GM11168 (cell line): ENCODE results near the gene SIRT5.

Experiments used
- in situ Hi-C: fragments of 300-500 bp; cut with MboI; formaldehyde crosslinking; loops from one replicate; pipeline ENCODE4 v1.12.0; 2022; ENCODE audit warnings: low sequenced_read_pairs; ENCODE audit not compliant: unreplicated experiment

SIRT5 gene

DNA sequence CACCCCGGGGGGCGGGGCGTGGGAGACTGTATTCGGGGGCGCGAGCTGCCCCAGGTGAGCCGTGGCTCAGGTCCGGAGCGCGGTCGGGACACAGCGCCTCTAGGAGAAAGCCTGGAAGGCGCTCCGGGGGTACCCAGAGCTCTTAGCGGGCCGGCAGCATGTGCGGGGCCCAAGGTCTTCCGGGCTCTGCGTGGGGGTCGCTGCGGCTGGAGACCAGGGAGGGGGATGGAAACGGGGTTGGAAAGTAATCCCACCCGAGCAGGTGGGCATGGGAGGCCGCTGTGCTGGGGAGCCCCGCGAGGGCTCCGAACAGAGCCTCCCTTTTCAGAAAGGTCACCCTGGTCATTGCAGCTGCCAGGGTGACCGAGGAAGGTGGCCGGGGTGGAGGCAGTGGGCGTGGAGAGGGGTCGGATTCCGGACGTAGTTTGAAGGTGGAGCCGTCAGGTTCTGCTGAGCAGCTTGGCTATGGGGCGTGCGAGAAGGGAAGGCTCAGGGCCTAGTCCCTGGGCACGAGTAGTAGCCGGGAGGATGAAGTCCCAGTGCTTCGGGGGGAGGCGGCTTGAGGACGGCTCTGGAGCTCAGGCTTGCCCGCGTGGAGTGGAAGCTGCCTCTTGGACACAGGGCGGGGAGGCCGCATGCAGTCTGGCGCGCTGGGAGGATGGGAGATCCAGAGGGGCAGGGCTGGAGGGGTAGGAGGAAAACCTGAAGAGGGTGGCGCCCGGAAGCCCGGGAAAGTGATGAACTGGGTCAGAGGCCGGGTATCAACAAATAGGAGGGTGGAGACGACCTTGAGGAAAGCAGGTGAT, at the start of gene SIRT5:
TSS of gene SIRT5 (plus strand) at position 31 of the 806 bp plus-strand sequence. CDS start 9,510 bp downstream, outside the sequence.
- in situ Hi-C loops, result no loop called here

GRCh38 chr6:13524801-13525508, 49.4 kb upstream of the SIRT5 start:
- in situ Hi-C loops, result no loop called here

DNA sequence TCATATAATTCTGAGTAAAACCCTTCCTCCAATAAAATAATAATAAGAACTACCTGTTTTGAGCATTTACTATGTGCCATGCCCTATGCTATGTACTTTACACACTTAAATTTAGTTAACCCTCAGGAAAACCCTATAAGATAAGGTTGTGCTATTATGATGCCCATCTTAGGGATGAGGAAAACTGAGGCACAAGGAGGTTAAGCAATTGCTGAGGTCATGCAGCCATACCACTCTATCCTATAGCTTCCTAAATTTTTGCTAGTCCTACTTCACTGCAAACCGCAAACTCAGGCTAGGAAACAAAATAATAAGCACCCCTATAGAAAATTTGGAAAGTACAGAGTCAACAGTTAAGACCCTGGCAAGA, 48.1 kb upstream of the SIRT5 start:
- in situ Hi-C loops, result no loop called here

DNA sequence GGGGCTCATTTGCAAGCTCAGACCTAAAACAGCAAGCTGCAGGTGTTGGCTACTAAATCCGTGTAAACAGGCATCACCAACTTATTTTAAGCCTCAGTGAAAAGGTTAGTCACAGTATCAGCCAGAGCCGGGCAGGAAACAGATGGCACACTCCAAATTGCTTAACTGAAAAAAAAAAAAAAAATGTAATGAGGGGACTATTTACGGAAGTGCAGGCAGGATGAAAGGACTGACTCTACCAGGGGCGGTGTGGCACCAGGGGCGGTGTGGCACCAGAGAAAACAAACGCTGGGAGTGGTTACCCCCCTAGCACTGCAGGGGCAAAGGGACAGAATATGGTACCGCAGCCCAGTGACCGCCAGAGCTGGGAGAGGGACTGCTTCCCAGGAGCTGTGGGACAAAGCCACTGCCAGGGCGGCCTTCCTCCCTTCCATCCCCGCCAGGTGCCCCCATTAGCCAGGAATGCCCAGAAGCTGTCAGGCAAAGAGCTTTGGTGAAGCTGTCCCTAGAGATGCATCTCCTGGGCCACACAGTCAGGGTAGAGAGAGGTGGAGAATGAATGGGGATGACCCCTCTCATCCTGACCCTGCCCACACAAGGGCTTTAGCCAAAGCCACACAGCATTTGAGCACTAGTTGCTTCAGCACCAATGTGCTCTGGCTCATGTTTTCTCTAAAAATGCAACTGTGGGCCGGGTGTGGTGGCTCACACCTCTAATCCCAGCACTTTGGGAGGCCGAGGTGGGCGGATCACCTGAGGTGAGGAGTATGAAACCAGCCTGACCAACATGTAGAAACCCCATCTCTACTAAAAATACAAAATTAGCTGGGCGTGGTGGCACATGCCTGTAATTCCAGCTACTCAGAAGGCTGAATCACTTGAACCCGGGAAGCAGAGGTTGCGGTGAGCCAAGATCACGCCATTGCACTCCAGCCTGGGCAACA, 47.4 kb upstream of the SIRT5 start:
- in situ Hi-C loops, result no loop called here

DNA sequence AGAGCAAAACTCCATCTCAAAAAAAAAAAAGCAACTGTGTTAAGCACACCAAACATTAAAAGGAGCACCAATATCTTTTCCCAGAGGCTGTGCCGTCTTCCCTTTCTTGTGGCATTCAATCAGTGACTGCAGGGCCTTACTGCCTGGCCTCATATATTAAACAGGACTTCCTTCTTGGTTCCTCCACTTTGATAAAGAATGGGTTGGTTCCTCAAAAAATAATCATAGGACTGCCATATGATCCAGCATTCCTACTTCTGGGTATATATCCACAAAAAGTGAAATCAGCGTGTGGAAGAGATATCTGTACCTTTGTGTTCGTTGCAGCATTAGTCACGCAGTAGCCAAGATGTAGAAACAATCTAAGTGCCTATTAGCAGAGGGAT, 46.7 kb upstream of the SIRT5 start:
- in situ Hi-C loops, result no loop called here

DNA sequence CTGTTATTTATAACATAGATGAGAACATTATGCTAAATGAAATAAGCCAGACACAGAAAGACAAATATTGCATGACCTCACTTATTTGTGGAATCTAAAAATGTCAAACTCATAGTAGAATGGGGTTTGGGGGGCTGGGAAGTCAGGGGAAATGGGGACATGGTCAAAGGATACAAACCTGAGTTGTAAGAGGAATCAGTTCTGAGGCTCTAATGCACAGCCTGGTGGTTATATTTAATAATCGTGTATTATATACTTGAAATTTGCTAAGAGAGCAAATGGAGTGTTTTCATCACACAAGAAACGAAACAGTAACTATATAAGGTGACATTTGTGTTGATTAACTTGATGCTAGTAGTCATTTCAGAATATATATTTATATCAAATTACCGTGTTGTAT, 46.2 kb upstream of the SIRT5 start:
- in situ Hi-C loops, result no loop called here

GRCh38 chr6:13528777-13529343, 45.5 kb upstream of the SIRT5 start:
- in situ Hi-C loops, result no loop called here

DNA sequence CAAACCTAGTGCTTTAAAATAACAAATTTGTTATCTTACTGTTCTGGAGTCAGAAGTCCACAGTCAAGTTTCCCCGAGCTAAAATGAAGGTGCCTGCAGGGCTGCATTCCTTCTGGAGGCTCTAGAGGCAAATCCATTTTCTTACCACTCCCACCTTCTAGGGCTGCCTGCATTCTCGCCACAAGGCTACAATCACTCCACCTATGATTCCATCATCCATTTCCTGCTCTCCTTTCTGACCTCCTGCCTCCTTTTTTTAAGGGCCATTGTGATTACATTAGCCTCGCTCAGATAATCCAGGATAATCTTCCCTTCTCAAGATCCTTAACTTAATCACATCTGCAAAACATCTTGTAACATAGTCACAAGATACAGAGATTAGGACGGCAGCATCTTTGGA, 42.4 kb upstream of the SIRT5 start:
- in situ Hi-C loops, result loop anchor here (5.0 to 10.0 kb wide), 2 partner anchors 190 to 327 kb away; no protein-coding TSS in a partner anchor

DNA sequence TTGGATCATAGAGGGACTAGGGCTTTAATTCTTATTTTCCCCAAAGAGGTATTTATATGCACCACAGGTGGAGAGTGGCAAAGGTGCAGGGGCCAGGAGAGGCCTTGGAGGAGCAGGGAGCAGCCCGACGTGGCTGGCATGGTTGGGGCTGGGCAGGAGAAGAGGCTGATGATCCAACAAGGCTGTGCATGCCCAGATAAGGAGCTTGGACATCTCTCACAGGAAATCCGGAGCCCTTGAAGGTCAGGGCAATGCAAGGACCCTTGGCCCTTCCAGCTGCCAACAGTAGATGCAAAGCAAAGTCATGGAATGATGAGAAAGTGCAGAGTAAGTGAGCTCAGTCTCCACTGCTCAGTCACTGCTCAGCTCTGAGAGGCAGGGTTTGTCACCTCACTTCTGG, 39.9 kb upstream of the SIRT5 start:
- in situ Hi-C loops, result loop anchor here (5.0 to 10.0 kb wide), 2 partner anchors 192 to 330 kb away; no protein-coding TSS in a partner anchor

DNA sequence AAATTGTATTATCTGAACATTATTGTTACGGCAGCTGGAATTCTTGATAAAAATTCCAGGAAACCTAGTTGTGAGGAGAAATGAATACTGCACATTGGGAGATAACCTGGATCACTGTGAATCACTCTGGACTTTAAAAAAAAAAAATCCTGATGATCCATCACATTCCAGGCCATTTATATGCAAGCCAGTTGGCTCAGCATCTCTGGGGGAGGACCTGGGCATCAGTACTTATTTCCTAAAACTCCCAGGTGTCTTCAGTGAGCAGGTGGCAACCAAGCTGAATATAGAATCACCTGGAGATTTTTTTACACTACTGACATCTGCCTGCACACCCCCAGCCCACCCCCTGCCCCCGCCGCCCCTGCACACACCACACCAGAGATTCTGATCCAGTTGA, 39.1 kb upstream of the SIRT5 start:
- in situ Hi-C loops, result loop anchor here (10.0 kb wide), 1 partner anchor 331 kb away; no protein-coding TSS in a partner anchor

DNA sequence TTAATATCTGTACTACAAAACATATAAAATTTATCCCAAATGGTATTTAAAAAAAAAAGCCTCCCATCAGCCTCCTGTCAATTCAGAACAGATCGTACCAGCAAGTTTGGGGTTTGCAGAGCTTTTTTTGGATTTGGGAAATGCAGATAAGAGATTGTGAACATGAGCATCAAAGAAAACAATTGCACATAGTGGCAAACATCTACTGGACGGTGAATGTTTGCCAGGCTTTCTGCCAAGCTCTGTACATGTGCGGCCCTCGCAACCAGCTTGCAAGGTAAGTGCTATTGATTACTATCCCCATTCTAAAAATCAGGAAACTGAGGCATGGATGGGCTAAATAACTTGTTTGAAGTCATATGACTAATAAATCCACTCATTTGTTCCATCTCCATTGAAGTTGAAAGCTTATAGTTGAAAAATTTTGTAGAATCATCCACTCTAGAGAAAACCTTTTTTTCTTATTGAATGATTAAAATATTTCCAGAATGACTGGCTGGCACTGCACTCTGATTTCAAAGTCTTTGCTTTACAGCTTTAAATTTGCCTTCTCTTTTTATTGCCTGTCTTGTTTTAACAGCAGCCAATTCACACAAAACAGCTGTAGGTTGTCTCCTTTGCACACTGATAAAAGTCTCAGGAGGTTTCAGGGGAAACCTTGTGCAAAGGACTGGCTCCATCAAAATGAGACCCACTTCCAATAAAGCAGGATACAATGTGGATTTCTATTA, 37.4 kb upstream of the SIRT5 start:
- in situ Hi-C loops, result loop anchor here (10.0 kb wide), 1 partner anchor 332 kb away; no protein-coding TSS in a partner anchor

- in situ Hi-C loops, result loop anchor here (10.0 kb wide), 1 partner anchor 333 kb away; no protein-coding TSS in a partner anchor
These were observed 36.9 kb upstream of the SIRT5 start for GRCh38 chr6:13537527-13537897.

- in situ Hi-C loops, result loop anchor here (10.0 kb wide), 1 partner anchor 333 kb away; no protein-coding TSS in a partner anchor
These were observed 36.3 kb upstream of the SIRT5 start for GRCh38 chr6:13538084-13538483.

DNA sequence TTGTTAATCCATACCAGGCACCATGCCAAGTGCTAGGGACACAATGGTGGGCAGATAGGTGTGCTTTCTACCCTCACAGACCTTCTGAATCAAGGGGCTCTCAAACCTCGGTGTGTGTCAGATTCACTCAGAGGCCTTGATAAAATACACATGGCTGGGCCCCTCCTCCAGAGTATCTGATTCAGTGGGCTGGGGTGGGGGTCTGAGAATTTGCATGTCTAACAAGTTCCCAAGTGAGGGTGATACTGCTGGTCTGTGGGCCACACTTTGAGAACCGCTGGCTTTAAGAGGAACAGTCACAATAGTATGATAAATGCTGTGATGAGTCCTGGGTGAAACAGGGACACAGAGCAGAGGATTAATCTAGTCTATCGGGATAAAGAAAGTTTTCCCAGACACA, 35.8 kb upstream of the SIRT5 start:
- in situ Hi-C loops, result loop anchor here (10.0 kb wide), 1 partner anchor 334 kb away; no protein-coding TSS in a partner anchor

DNA sequence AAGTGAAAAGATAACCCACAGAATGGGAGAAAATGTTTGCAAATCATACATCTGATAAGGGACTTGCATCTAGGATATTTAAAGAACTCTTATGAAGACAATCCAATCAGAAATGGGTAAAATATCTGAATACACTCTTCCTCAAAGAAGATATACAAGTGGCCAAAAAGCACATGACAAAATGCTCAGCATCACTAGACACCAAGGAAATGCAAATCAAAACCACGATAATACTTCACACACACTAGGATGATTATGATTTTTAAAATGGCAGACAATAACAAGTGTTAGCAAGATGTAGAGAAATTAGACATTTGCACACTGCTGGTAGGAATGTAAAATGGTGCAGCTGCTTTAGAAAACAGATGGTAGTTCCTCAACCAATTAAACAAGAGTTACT, 34.8 kb upstream of the SIRT5 start:
- in situ Hi-C loops, result loop anchor here (10.0 kb wide), 1 partner anchor 335 kb away; no protein-coding TSS in a partner anchor

DNA sequence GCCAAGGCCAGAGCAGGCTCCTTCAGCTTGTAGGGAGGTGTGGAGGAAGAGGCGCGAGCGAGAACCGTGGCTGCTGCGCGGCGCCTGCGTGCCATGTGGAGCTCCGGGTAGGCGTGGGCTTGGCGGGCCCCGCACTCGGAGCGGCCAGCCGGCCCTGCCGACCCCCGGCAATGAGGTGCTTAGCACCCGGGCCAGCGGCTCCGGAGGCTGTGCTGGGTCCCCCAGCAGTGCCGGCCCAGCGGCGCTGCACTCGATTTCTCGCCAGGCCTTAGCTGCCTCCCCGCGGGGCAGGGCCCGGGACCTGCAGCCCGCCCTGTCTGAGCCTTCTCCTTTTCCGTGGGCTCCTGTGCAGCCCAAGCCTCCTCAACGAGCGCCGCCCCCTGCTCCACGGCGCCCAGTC, 32.9 kb upstream of the SIRT5 start:
- in situ Hi-C loops, result no loop called here

DNA sequence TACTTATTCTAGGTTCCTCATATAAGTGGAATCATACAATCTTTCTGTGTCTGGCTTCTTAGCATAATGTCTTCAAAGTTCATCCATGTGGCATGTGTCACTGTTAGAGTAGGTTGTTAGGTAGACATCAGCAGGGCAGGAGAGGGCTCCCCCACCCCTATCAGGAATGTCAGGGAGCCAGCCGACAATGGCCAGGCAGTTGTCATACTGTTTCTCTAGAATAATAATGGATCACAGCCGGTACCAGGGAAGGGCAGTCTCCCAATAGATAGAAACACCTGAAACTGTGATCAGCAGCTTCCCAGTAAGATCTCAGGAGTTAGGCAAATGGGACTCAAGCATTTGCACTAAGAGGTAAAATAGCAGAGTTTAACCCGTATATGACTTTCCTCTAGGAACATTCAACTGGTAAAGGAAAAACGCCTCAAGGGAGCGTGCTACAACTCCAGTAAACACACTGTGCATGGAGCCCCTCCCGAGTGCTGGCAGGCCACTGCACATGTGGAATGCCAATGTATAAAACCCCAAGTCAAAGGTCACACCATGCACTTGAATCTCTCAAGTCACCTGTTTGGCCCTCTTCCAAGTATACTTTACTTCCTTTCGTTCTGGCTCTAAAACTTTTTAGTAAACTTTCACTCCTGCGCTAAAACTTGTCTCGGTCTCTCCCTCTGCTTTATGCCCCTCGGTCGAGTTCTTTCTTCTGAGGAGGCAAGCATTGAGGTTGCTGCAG, 29.8 kb upstream of the SIRT5 start:
- in situ Hi-C loops, result no loop called here

DNA sequence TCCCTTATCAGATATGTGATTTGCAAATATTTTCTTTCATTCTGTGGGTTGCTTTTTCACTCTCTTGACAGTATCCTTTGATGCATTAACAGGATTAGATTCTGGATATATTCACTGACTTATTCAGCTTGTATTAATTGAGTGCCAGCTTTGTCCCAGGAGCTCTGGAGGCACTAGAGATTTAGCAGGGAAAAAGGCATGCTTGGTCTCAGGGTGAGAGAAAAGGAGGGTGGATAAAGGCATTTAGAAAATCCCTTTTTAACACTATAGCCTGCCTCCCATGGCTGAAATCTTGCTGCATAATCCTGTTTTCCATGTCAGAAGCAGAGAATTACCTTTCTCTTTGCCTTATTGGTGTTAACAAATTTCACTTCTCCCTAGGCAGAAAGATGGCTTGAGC, 28.5 kb upstream of the SIRT5 start:
- in situ Hi-C loops, result no loop called here
